NCI-H345 treated with DMSO at 0.1 percent for 48 hours (cell line): ENCODE measurements around the gene ACAP3.

Experiments
- DNase-seq: peaks from one replicate; lab custom pipeline; 2025; ENCODE audit not compliant: unreplicated experiment; lab: John Stamatoyannopoulos, UW

Gene ACAP3, protein sequence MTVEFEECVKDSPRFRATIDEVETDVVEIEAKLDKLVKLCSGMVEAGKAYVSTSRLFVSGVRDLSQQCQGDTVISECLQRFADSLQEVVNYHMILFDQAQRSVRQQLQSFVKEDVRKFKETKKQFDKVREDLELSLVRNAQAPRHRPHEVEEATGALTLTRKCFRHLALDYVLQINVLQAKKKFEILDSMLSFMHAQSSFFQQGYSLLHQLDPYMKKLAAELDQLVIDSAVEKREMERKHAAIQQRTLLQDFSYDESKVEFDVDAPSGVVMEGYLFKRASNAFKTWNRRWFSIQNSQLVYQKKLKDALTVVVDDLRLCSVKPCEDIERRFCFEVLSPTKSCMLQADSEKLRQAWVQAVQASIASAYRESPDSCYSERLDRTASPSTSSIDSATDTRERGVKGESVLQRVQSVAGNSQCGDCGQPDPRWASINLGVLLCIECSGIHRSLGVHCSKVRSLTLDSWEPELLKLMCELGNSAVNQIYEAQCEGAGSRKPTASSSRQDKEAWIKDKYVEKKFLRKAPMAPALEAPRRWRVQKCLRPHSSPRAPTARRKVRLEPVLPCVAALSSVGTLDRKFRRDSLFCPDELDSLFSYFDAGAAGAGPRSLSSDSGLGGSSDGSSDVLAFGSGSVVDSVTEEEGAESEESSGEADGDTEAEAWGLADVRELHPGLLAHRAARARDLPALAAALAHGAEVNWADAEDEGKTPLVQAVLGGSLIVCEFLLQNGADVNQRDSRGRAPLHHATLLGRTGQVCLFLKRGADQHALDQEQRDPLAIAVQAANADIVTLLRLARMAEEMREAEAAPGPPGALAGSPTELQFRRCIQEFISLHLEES

DNA sequence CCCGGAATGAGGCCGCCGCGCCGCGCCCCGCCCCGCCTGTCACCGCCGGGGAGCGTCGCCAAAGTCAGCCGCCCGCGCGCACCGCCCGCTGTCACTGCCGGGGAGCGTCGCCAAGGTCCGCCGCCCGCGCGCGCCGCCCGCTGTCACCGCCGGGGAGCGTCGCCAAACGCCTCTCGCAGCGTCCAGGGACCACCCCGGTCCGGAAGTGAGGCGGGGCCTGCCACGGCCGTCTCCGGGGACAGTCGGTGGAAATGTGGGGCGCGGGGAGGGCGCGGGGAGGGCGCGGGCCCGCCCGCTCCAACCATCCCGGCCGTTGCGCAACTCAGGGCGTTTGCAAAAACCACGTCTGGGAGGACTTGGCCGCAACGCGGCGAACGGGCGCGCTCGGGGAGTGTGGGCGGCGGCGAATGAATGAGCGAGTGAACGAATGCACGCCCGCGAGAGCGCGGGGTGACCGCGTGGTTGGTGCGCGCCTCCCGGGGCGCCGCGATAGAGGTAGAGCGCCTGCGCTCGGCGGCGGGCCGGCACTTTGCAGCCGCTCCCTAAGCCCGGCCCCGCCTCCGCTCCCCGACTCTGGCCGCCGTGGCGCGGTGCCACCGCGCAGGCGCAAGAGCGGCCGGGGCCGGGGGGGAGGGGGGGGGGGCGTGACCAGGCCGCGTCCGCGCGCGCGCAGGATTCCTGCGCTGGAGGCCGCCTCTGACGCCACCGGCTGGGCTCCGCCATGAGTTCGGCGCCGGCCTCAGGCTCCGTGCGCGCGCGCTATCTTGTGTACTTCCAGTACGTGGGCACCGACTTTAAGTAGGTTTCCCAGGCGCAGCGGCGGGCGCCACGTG, at the start of gene ACAP3, which contains the start of gene PUSL1:
ACAP3 (minus strand) TSS at position 8 of the 833 bp plus-strand sequence. CDS start 115 bp downstream, outside the sequence.
PUSL1 (plus strand) TSS at position 675 of the 833 bp plus-strand sequence; CDS start at position 722, 47 bp downstream.
- DNase-seq: peak; percentile 86

DNA sequence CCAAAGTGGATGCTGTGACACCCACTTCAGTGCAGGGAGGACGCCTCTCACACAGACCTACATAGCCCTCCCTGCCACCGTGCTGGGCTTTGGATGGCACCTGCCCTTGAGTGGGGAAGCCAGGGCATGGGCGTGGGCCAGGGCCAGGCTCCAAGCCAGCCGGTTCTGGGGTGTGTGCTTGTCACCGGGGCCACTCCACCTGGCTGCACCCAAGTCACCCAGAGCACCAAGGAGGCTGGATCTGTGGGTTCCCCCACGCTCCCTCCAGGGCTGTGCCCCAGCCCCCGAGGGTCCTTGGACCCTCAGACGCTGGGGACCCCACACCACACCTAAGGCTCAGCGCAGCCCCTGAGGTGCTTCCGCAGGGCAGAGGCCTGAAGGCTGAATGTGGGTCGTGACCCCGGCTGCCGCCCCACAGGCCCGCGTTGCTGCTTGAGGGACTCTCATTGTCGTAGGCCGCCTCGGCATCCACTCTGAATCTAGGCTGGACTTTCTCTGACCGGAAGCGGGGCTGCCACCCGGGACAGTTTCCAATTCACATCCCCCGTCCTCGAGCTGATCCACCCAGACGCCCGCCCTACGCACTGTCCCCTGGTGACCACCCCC, 49.2 kb upstream of the ACAP3 start:
- no peak for DNase-seq

DNA sequence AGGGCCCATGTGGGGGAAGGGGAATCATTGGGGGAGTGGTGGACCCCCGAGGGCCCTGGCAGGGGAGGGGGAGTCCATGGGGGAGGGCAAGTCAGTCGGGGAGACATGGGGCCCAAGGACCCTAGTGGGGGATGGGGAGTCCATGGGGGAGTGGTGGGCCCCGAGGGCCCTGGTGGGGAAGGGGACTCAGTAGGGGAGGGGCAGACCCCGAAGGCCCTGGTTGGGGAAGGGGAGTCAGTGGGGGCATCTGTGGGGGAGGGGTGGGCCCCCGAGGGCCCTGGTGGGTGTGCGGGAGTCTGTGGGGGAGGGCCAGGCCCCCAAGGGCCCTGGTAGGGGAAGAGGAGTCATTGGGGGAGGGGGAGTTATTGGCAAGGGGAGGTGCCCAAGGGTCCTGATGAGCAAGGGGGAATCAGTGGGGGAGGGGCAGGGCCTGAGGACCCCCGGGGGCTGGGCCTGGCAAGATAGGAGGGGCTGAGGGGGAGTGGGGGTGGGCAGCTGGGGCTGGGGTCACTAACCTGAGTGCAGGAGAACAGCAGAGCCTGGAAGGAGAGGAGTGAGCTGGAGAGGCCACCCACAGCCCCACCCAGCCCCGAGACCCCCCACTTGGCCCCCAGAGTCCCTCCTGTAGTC, 48.6 kb upstream of the ACAP3 start:
- DNase-seq: no peak

DNA sequence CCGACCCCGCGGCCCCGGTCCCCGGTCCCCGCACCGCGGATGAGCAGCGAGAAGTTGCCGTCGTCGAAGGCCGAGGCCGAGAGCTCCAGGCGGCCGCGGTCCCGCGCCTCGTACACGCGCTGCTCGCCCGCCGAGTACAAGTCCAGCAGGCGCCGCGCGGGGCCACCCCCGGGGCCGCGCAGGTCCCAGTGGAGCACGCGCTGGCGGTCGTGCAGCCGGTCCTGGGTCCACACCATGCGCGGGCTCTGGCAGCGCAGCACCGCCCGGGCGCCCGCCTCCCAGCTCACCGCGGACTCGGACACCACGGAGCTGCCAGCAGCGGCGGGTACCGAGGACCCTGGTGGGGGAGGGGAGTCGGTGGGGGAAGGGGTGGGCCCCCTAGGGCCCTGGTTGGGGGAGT, 47.7 kb upstream of the ACAP3 start:
- no peak for DNase-seq

DNA sequence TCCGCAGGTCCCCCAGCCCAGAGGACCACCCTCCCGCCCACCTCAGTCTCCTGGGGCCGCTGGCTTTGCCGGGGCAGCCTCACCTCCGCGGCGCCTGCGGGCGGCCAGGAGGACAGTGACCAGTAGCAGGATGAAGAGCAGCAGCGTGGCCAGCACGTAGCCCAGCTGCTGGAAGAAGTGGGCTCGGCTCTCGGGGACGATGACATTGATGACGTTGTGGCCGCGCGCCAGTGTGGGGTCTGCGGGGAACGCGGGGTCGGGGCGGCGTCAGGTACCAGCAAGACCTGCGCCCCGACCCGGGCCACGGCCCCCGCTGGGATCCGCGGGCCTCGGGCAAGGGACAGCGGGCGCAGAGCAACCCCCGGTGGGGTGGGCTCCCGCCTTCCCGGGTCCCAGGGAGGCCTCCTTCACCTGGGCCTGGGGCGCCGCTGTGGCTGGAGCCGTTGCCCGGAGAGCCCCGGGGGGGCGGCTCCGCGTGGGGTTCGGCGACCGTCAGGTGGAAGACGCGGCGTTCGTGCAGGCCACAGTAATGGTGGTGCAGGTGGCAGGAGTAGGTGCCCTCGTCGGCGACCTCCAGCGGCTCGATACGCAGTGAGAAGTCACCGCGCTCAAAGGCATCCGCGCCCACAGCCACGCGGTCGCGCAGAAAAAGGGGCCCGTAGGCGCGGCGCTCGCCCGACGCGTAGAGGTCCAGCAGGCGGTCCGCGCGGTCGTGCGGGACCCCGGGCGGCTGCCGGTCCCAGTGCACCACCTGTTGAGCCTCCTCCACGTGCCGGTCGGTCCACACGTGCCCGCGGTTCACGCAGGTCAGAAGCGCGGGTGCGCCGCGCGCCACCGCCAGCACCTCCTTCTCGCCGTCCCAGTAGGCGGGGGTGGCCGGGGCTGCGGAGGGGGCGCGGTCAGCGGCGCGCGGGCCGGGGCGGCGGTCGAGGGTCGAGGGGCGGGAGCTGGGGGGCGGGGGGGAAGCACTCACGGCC, 46.8 kb upstream of the ACAP3 start:
- no peak for DNase-seq

DNA sequence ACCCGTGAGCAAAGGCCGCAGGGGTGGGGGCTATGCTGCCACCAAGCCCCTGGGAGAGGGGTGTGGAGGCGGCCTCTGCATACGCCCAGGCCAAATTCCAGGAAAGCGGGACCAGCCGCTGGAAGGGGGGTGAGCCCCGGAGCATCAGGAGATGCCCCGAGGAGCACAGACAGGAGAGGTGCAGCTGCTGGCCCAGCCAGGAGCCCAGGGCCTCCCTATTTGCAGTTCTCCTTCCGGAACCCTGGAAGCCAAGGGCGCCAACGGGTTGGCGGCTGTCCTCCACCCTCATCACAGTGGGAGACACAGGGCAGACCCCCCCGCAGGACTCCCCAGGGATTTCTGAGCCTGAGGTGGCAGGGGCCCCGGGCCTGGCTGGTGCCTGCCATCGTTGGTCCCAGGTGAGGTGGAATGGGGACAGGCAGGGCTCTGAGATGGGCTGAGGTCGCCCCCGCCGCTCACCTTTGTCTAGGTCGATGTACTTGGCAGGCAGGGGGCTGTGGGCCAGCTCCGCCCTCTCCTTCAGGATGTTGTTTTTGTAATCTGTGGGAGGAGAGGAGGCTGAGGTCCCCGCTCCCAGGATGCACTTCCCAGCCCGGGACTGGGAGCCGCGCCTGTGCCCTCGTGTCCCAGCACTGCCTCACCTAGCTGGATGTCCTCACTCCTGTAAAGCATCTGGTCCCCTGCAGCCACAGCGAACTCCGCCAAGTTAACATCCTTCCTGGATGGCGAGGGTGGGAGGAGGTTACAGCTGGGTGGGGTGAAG, 45.8 kb upstream of the ACAP3 start:
- DNase-seq: peak; percentile 30

DNA sequence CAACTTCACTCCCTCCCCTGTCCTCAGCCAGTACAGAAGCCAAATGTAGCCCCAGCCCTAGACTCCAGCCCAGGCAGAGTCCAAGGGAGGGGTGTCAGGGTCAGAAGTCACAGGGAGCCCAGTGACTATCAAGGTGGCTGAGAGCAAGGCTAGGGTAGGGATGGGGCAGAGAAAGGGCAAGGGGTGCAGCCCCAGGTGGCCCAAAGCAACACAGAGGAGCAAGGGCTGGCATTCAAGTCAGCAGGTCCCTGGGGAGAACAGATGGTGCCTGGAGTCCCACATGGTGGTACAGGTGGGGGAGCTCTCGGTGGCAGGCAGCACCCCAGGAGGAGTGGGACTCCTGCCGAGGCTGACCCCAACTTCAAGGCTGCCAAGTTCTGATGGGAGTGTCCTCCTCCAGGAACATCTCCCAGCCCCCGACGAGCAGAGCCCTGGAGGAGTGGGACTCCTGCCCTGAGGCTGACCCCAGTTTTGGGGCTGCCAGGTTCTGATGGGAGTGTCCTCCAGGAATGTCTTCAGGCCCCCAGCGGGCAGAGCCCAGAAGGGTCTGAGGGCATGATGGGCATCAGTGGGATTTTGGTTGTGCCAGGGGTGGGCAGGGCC, 45.2 kb upstream of the ACAP3 start:
- DNase-seq: no peak

DNA sequence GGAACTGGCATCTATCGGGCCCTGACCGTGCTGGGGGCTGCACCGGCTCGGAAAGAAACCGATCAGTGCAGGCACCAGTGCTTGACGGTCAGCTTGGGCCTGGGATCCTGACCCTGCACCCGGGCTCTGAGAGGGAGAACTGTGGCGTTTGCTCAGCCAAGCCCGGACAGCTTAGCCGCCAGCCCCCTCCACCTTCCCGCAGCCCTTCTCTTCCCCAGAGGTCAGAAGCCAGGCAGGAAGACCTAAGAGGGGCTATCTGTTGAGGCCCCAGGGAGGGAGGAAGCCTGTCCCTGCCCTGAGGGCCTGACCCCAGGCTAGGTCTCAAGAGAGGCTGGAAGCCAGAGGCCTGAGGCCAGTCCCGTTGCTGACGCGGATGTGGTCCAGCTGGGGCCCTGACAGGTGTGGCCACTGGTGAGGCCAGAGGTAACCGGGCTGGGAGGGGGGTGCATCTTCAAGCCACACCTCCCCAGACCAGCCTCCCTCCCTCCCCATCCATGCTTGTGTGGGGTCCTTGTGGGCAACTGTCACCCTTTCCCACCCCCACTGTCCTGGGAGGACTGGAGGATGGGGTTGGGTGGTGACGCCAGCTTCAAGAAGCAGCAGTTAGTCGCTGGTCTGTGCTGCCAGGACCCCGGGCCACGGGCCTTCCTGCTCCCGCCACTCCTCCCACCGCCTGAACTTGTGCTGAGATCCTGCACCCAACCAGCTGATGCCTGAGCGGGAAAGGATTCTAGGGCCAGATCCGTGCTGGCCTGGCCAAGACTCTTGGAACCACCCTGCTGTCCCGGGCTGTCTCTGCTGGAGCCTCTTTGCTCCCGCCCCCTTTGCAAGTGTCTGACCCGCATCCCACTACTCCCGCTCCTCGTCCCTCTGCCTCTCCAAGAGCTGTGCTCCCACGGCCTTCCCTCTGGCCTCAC, 44.0 kb upstream of the ACAP3 start:
- no peak for DNase-seq

DNA sequence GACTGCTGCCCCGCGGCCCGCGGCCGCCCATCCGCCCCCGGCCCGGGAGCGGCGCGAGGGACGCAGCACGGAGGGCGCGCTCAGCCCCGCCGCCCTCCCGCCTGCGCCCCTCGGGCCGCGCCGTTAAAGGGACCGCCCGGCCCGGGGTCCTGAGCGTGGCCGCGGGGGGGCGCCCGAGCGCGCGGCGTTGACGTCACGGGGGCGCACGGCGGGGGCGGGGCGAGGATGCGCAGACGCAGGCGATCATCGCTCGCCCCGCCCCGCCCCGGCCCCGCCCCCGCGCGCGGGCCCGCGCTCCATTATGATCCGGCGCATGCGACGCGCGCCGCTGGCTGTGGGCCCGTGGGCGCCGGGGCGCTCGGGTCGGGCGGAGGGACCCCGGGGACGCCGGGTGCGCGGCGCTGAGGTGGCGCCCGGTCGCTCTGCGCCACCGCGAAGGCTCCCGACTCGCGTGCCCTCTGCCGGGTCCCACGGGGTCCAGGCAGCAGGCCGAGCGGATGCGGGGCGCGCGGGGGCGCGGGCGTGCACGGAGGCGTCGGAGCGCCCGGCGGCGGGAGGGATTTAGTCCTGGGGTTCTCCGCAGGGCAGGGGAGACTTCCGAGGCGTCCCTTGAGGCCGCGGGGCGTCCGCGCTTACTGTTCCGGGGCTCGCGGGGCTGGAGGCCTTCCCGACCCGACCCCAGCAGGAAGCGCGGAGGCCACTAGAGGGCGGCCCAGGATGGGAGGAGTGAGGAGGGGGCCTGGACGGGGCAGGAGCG, 41.7 kb upstream of the ACAP3 start, which contains the start of gene DVL1:
DVL1 (minus strand) TSS at position 163 of the 757 bp plus-strand sequence. CDS start 353 bp downstream, outside the sequence.
- DNase-seq: peak; percentile 33

DNA sequence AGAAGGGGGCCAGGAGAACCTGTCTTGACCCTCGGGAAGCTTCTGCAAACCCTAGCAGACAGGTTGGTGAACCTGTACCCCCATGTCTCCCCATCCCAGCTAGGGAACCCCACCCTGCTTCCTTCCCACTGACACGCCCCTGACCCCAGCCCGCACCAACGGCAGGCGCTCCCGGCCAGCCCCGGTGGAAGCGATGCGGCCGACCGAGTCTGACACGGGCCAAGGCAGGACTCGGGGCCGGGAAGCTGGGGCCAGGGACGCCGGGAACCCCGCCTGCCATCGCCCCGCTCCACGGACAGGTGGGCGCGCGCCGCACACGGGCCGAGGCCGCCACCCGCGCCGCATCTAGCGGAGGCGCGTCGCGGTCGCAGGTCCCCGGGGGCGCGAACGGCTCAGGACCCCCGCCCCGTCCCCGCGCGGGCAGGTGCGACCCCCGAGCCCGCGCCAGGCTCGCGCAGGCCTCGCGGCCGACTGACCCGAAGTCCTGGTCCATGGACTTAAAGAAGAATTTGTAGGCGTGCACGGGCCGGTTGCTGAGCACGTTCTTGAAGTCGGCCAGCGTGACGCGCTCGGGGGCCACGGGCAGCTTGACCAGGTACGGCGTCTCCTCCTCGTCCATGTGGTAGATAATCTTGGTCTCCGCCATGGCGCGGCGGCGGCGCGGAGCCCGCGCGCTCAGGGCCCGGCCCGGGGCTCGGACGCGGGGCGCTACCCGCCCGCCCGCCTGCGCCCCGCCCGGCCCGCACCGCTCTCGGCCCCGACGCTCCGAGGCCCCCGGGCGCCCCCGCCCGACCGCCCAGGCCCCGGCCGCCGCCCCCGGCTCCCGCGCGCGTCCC, 40.9 kb upstream of the ACAP3 start:
- DNase-seq: no peak

DNA sequence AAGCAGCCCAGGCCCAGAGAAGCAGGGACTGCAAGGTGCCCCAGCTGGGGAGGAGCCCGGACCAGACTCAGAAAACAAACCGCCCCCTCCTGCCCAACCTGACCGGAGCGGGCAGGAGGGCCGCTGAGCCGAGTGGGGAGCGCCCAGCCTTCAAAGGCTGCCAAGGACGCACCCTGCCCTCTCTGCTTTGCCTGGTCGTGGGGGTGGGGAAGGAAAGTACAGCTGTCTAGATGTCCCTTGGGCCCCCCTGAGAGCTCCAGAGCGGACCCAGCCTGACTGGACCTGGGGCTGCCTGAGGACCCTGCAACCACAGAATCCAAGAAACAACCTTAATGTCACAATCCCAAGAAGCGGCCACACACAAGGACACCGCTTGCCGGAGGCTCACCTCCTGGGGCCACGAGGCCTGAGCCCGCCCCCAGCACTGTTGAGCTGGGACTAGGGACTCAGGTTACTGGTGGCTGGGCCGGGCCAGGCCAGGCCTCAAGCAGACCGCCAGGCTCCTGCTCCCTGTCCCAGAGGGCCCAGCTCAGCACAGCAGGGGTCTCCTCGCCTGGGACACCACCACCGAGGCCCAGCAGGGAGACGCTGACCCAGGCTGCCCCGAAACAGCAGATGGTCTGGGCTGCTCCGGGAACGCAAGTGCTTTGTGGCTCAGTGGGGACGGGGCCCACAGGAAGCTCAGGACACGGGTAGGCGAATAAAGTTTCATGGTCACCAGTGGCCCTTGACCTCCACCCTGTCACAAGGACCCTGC, 40.1 kb upstream of the ACAP3 start:
- DNase-seq: no peak

DNA sequence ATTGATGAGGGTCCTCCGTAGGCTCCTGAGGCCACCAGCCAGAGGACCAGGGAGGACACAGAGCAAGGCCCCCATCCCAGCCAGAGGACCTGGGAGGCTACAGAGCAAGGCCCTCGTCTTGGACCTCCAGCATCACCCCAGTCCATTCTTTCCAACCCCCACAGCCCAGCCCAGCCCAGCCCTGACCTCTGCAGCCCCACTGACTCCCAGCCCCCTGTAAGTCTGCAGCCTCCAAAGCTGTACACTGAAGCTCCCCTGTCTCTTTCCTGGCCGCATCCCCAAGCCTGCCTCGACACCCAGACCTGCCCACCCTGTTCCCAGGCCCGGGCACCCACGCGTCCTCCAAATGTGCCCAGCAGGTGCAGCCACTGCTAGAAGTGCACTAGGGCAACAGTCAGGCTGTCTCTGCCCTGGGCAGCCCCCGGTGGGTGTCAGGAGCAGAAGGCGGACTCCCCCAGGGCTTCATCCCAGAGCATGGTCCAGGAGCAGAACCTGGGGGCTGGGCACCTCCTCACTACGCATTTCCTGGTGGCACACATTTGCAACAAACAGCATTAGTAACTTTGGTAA, 39.4 kb upstream of the ACAP3 start:
- DNase-seq: no peak

DNA sequence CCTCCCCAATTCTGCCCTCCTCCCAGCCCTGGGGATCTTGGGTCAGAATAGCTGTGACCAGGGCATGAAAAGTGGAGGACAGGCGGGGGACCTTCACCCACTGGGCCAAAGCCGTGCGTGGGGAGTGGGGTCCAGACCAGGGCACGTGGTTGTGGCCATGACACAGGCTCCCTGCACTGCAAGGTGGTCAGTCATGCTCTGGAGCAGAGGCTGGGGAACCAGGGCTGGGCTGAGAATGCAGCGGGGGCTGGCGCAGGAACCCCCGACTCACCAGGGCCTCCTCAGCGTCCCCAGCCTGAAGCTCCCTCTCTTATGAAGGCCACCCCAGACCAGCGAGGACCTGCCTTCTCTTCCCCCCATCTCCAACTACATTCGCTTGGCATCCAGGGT, 38.8 kb upstream of the ACAP3 start:
- DNase-seq: no peak

DNA sequence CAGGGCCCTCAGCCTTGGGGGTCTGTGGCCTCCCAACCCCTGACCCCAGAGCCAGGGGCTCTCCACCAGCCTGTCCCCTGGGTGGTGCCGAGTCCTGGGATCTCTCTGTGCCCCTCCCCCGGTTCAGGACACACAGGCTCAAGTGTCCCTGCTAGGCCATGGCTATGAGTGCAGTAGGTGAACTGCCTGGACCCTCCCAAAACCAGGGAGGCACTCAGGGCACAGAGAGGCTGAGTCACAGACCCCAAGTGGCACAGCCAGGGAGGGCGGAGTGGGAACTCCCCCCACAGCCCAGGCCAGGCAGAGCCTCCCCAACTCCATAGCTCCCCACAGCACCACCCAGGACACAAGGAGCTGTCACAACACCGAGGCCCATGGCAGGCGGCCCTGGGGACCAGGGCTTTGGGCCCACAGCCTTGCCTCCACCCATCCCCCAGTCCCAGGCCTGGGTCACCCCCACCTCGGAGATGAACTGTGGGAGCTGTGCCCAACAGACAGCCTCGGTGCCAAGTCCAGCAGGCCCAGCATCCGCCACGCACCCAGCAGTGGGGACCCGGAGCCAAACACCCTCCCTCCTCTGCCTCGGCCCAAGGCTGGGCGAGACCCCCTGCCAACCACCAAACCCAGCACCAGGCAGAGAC, 38.2 kb upstream of the ACAP3 start:
- no peak for DNase-seq
